Posterior vena cava (tissue), 2 donors: ENCODE data around the gene PPP2R1A. TPM values are rescaled to one million over a fixed set of nuclear protein-coding genes. Genes with fewer than 3 reads are reported as not detected.

Experiments used
- DNase-seq: peaks from one replicate; pipeline ENCODE4 v3.0.0-alpha.2; 2020; ENCODE audit warnings: low spot score
- intact Hi-C, 2 donors: fragments of 100-400 bp; cut with DNase I; formaldehyde crosslinking; loops; one replicate each; pipeline versions ENCODE4 v1.14.1 to v1.14.2; 2022 to 2023
- long read RNA-seq, 2 donors: library from polyadenylated mRNA; unstranded; transcript quantifications; one replicate each; pipeline ENCODE4 v2.0.0, GENCODE V29; 2020 to 2021
- total RNA-seq, 2 donors: library from RNA; stranded (reverse); fragmentation: NEBNext Ultra II Directional; extraction: Animal tissue kit (Norgen Biotek cat#: 25700); gene quantifications; one replicate each; pipeline ENCODE4 v1.2.1, GENCODE V29; 2021
- donor health status: DM: yes; HTN: yes; CAD: no.
- donor health status: DM: yes; HTN: yes; CAD: no.

Gene PPP2R1A
- total RNA-seq: 100 to 1,000 TPM; 164 to 207 TPM
- long read RNA-seq, donor 1, full-length matches to known transcripts: 123 of 155 reads
- long read RNA-seq, donor 1, partial matches to known transcripts: 29 of 155 reads
- long read RNA-seq, donor 1, other reads (novel, unspliced or antisense): 3 of 155 reads
- long read RNA-seq, donor 2, full-length matches to known transcripts: 914 of 1,037 reads
- long read RNA-seq, donor 2, partial matches to known transcripts: 101 of 1,037 reads
- long read RNA-seq, donor 2, other reads (novel, unspliced or antisense): 22 of 1,037 reads

DNA sequence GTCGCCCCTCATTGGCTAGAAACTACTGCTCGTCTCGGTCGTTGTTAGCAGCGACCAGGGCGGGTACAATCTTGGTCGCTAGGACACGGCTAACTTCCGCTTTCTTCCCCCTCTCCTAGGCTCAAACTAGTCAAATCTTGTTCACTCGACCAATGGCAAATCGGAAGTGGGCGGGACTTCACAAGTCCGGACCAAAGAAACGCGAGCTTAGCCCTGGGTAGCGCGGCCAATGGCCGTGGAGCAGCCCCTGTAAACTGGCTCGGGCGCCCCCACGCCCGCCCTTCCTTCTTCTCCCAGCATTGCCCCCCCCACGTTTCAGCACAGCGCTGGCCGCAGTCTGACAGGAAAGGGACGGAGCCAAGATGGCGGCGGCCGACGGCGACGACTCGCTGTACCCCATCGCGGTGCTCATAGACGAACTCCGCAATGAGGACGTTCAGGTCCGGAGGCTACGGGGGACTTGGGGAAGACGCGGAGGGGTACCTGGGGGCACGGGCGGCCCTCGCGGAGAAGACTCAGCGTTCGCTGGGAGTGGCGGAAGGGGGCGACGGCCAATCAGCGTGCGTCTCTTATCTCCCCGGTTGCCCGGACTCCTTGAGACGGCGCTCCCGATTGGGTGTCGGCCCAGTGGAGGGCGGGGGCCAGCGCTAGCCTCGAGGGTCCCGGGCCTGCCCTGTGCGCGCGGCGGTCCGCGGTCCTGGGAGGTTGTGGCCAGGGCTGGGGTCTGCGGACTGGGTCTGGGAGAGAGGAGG lies at the start of gene PPP2R1A:
TSS of gene PPP2R1A (plus strand) at position 318 of the 752 bp plus-strand sequence. CDS start at position 363, 45 bp downstream.
- peak; percentile 100 for DNase-seq
- intact Hi-C loops: no loop called here

GRCh38 chr19:52141203-52141602 lies 48.6 kb upstream of the PPP2R1A start:
- intact Hi-C loops: no loop called here
- DNase-seq: no peak

- intact Hi-C loops: no loop called here
- no peak for DNase-seq
Measured at GRCh38 chr19:52142001-52142595, 47.8 kb upstream of the PPP2R1A start.

GRCh38 chr19:52148256-52148655 lies 41.6 kb upstream of the PPP2R1A start:
- intact Hi-C loops: no loop called here
- DNase-seq: no peak

DNA sequence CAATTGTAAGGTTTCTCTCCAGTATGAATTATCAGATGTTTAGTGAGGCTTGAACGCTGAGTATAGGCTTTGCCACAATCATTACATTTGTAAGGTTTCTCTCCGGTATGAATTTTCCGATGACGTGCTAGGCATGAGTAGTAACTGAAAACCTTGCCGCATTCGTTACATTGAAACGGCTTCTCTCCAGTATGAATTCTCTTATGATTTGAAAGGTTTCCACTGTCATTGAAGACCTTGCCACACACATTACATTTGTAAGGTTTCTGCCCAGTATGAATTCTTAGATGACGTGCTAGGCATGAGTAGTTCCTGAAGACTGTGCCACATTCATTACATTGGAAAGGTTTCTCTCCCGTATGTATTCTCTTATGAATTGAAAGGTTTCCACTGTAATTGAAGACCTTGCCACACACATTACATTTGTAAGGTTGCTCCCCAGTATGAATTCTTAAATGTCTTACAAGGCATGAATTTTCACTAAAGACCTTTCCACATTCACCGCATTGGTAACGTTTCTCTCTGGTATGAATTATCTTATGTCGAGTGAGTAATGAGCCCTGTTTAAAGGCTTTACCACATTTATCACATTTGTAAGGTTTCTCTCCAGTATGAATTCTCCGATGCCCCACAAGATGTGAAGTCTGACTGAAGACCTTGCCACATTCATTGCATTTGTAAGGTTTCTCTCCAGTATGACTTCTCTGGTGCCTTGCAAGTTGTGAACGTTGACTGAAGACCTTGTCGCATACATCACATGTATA lies 34.1 kb upstream of the PPP2R1A start:
- intact Hi-C loops: no loop called here
- DNase-seq: no peak

GRCh38 chr19:52170304-52170703 lies 19.5 kb upstream of the PPP2R1A start:
- DNase-seq: no peak
- intact Hi-C loops: no loop called here

DNA sequence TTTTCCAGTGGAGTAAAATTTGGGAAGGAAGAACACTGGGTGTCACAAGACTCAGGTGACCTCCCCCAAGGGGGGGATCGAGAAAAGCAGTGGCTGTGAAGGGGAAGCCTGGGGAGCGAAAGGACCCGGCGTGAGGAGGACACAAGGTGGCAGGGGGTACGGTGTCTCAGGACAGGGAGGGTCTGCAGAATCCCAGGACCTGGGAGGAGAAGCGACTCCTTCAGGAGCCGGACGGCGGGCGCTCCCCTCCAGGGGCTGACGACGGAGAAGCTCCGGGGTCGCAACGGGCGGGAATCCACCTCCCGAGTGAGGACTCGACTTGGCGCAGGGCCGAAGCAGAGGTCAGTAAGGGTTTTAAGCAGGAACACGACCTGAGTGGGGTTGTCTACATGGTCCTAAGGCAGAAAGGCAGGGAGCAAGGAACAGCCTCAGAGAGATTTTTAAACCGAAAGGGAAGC lies 19.0 kb upstream of the PPP2R1A start:
- no peak for DNase-seq
- intact Hi-C loops: no loop called here

DNA sequence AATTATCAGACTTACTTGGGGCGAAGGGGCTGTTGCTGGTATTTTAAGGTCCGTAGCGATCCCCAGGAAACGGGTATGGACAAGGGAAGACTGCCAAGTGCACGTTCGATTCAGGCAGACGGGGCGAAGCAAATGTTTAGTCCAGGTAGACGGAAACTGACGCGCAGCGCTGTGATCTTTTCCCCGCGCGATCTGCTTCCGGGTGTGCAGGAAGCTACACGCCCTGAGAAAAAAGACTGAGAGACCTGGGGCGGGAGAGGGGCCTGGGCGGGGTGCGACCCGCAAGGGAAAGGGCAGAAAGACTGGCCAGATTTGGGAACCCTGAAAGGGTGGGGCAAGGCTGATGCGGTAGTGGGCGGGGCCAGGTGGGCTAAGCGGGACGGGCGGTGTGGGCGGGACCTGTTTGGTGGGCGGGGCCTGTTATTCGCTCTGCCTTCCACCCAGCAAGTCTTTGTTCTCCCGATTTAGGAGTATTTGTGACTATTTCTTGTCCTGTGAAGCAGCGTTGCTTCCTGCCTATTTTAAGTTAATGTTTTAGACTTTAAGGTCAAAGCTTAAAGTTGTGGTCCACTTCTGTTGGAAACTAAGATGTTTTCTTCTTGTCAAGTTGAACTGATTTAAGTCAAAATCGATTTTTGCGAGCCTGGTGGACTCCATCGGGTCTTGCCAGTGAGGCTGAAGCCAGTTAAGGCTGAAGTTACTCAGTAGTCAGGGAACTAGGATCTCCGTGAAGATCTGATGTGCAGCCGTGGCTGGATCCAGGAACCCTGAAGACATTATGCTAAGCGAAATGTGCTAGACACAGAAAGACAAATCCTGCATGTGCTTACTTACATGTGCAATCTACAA lies 18.3 kb upstream of the PPP2R1A start, which contains the start of gene ZNF836:
TSS of gene ZNF836 (minus strand) at position 301 of the 849 bp plus-strand sequence. CDS start 3,549 bp downstream, outside the sequence.
- peak; percentile 96 for DNase-seq
- intact Hi-C loops: no loop called here

DNA sequence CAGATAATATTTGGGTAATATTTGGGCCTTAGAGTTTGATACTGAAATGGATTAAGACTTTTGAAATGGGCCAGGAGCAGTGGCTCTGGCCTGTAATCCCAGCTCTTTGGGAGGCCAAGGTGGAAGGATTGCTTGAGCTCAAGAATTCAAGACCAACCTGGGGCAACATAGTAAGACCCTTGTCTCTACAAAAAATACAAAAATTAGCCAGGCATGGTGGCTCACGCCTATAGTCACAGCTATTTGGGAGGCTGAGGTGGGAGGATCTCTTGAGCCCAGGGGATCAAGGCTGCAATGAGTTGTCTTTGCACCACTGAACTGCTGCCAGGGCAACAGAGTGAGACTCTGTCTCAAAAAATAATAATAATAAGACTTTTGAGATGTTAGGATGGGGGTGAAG lies 17.5 kb upstream of the PPP2R1A start:
- intact Hi-C loops: no loop called here
- DNase-seq: no peak

GRCh38 chr19:52176574-52176973 lies 13.3 kb upstream of the PPP2R1A start:
- intact Hi-C loops: no loop called here
- DNase-seq: no peak

GRCh38 chr19:52187407-52187806 lies 2.4 kb upstream of the PPP2R1A start:
- DNase-seq: no peak
- intact Hi-C loops: no loop called here

- DNase-seq: peak; percentile 100
- intact Hi-C loops: no loop called here
Measured at GRCh38 chr19:52188822-52189734, 774 bp upstream of the PPP2R1A start.

DNA sequence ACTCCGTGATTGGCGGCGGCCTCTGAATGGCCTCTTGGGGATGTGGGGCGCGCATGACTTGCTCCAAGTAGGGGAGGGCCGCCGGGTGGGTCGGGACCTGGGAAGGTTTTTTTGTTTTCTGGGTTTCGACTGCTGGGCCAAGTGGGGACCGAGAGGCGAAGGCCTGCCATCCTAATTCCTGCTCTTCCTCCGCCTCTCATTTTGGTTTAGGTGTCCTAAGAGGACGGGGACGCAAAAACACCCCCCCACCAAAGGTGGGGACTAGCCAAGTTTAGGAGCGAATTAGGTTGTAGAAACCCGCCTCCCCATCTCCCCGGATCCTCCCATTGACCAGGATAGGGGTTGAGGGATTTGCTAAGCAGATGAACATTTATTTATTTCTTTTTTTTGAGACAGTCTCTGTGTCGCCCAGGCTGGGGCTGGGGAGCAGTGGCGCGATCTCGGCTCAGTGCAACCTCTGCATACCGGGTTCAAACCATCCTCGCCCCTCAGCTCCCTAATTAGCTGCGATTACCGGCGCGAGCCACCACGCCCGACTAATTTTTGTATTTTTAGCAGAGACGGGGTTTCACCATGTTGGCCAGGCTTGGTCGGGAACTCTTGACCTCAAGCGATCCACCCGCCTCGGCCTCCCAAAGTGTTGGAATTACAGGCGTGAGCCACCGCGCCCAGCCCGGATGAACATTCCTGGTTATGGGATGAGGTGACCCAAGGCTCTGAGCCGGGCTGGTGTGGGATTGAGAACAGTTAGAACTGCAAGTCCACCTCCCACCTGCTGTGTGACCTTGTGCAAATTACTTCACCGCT lies 838 bp downstream of the PPP2R1A start:
- intact Hi-C loops: no loop called here
- no peak for DNase-seq

GRCh38 chr19:52191389-52191788 lies 1.5 kb downstream of the PPP2R1A start:
- no peak for DNase-seq
- intact Hi-C loops: no loop called here

DNA sequence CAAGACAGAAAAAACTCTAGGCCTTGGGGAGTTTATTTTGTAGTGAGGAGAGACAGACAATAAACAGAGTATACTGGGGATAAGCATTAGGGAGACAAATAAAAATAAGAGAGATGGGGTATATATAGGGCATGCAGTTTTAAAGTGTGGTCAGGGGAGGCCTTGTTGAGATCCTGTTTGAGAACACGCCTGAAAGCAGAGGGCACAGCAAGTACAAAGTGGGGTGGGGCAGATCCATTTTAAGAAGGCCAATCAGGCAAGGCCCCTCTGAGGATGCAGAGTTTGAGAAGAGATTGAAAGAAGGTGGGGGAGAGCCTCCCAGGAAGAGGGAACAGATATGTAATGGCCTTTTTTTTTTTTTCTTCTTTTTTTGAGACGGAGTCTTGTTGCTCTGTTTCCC lies 2.1 kb downstream of the PPP2R1A start:
- DNase-seq: no peak
- intact Hi-C loops: no loop called here

- intact Hi-C loops: no loop called here
Measured at GRCh38 chr19:52196256-52196967, 6.6 kb downstream of the PPP2R1A start.

More at GRCh38 chr19:52196256-52196967, 6.6 kb downstream of the PPP2R1A start:
- DNase-seq: no peak
